ENCODE measurements around the gene STK40. TPM values are rescaled to one million over a fixed set of nuclear protein-coding genes. Genes with fewer than 3 reads are reported as not detected.

Gene STK40
- total RNA-seq: 18.9 TPM

GRCh38 chr1:36385410-36386264 lies at the start of gene STK40:
Gene STK40 (minus strand): TSS chr1:36385924. CDS start chr1:36361332, 24,592 bp downstream.
- DNase-seq: peak; percentile 100

- DNase-seq: no peak
Observed at GRCh38 chr1:36433102-36433501, 47.4 kb upstream of the STK40 start.

GRCh38 chr1:36432616-36433015 lies 46.9 kb upstream of the STK40 start:
- DNase-seq: no peak

GRCh38 chr1:36425791-36426190 lies 40.1 kb upstream of the STK40 start:
- no peak for DNase-seq

GRCh38 chr1:36421649-36422048 lies 35.9 kb upstream of the STK40 start:
- DNase-seq: no peak

- DNase-seq: peak; percentile 93
Observed at GRCh38 chr1:36420836-36421317, 35.2 kb upstream of the STK40 start.

GRCh38 chr1:36420409-36420808 lies 34.7 kb upstream of the STK40 start:
- DNase-seq: no peak

- no peak for DNase-seq
Observed at GRCh38 chr1:36419569-36419968, 33.8 kb upstream of the STK40 start.

- DNase-seq: no peak
Observed at GRCh38 chr1:36419140-36419539, 33.4 kb upstream of the STK40 start.

- DNase-seq: no peak
Observed at GRCh38 chr1:36417931-36418330, 32.2 kb upstream of the STK40 start.

GRCh38 chr1:36415661-36416326 lies 30.1 kb upstream of the STK40 start:
- no peak for DNase-seq

- DNase-seq: no peak
Observed at GRCh38 chr1:36414384-36414783, 28.7 kb upstream of the STK40 start.

GRCh38 chr1:36411674-36412648 lies 26.2 kb upstream of the STK40 start:
- DNase-seq: peak; percentile 31

GRCh38 chr1:36408479-36408878 lies 22.8 kb upstream of the STK40 start:
- no peak for DNase-seq

GRCh38 chr1:36406440-36406839 lies 20.7 kb upstream of the STK40 start:
- no peak for DNase-seq

GRCh38 chr1:36402504-36402890 lies 16.8 kb upstream of the STK40 start:
- DNase-seq: no peak

GRCh38 chr1:36401602-36402503 lies 16.1 kb upstream of the STK40 start:
- no peak for DNase-seq

GRCh38 chr1:36400825-36401601 lies 15.3 kb upstream of the STK40 start:
- no peak for DNase-seq

GRCh38 chr1:36400514-36400824 lies 14.7 kb upstream of the STK40 start:
- no peak for DNase-seq

- DNase-seq: no peak
Observed at GRCh38 chr1:36398370-36398977, 12.8 kb upstream of the STK40 start.

All from tongue (tissue), 2 donors.